OCI-LY1 (cell line): Measurements from ENCODE around the gene ADAMTS14.

ENCODE experiments used
- H2AFZ ChIP-seq: fragments of 200-600 bp; sonication (generic), shearing (Covaris generic); 2 replicates; pipeline ENCODE4 v1.6.0; 2014; ENCODE audit warnings: antibody characterized with exemption, mild to moderate bottlenecking, low read length
- H3F3A ChIP-seq: fragments of 200-600 bp; sonication (generic), shearing (Covaris generic); 2 replicates; pipeline ENCODE4 v1.6.0; 2014; ENCODE audit warnings: mild to moderate bottlenecking, antibody characterized with exemption, low read length, moderate library complexity; ENCODE audit not compliant: insufficient read depth
- H3K27ac ChIP-seq: fragments of 200-600 bp; sonication (generic); 2 replicates; pipeline ENCODE4 v1.5.1; 2014; ENCODE audit warnings: low read length, mixed run types, mild to moderate bottlenecking, low read depth; ENCODE audit not compliant: poor library complexity, severe bottlenecking
- H3K27me3 ChIP-seq: fragments of 200-600 bp; sonication (generic); 2 replicates; pipeline ENCODE4 v1.6.0; 2014; ENCODE audit warnings: antibody characterized with exemption, mild to moderate bottlenecking, low read length, moderate library complexity; ENCODE audit not compliant: insufficient read depth
- H3K36me3 ChIP-seq: fragments of 200-600 bp; sonication (generic); 2 replicates; pipeline ENCODE4 v1.6.1; 2014; ENCODE audit warnings: mild to moderate bottlenecking, antibody characterized with exemption, low read length, moderate library complexity, mixed read lengths; ENCODE audit not compliant: insufficient read depth
- H3K4me1 ChIP-seq: fragments of 200-600 bp; sonication (generic); 2 replicates; pipeline ENCODE4 v1.5.1; 2014; ENCODE audit warnings: mild to moderate bottlenecking, low read length, moderate library complexity; ENCODE audit not compliant: insufficient read depth, severe bottlenecking
- H3K4me2 ChIP-seq: fragments of 200-600 bp; sonication (generic), shearing (Covaris generic); 2 replicates; pipeline ENCODE4 v1.6.1; 2014; ENCODE audit warnings: low read length
- H3K4me3 ChIP-seq: fragments of 200-600 bp; sonication (generic); 2 replicates; pipeline ENCODE4 v1.5.1; 2014; ENCODE audit warnings: low read length, low read depth, mild to moderate bottlenecking, mixed read lengths; ENCODE audit not compliant: poor library complexity, severe bottlenecking
- H3K79me2 ChIP-seq: fragments of 200-600 bp; shearing (Covaris generic); 2 replicates; pipeline ENCODE4 v1.6.1; 2016; ENCODE audit warnings: mixed run types, low read length, mixed read lengths; ENCODE audit not compliant: insufficient read depth
- H3K9ac ChIP-seq: fragments of 200-600 bp; sonication (generic), shearing (Covaris generic); 2 replicates; pipeline ENCODE4 v1.6.1; 2014; ENCODE audit warnings: mild to moderate bottlenecking, low read length, mixed read lengths
- H3K9me2 ChIP-seq: fragments of 200-600 bp; sonication (generic), shearing (Covaris generic); 2 replicates; pipeline ENCODE4 v1.6.1; 2014; ENCODE audit warnings: low read depth, mild to moderate bottlenecking, low read length, mixed read lengths
- H3K9me3 ChIP-seq: fragments of 200-600 bp; shearing (Covaris generic); 2 replicates; pipeline ENCODE4 v1.6.1; 2014; ENCODE audit warnings: low read length, mixed read lengths
- H4K20me1 ChIP-seq: fragments of 200-600 bp; sonication (generic), shearing (Covaris generic); 2 replicates; pipeline ENCODE4 v1.6.0; 2016; ENCODE audit warnings: mild to moderate bottlenecking, low read length; ENCODE audit not compliant: insufficient read depth
- CTCF ChIP-seq: fragments of 200-600 bp; sonication (generic), shearing (Covaris generic); IDR thresholded peaks from 2 replicates; pipeline ENCODE4 v1.5.1; 2017; ENCODE audit warnings: mild to moderate bottlenecking, antibody characterized with exemption, low read length, moderate library complexity, mixed read lengths
- EZH2 ChIP-seq: fragments of 200-600 bp; sonication (generic), shearing (Covaris generic); IDR thresholded peaks from 2 replicates; pipeline ENCODE4 v1.8.0; 2017; ENCODE audit warnings: borderline replicate concordance, mixed run types, mild to moderate bottlenecking, antibody characterized with exemption, low read length, moderate library complexity, mixed read lengths

ADAMTS14 gene

DNA sequence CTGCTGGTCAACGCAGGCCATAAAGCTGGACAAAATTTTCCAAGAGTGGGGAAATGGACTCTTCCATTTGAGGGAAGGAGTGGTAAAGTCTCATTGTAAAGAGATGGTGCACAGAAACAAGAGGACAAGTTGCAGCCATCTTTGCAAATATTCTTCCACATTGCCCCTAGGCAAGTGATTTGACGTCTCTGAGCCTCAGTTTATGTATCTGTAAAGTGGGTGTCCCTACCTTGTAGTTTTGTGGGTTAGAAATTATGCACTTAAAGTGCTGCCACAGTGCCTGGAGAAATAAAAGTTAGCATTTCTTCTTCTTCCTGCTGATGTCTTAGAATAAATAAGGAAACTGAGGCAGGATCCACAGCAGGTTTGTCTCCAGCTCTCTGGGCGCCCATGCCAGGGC, 12.1 kb downstream of the ADAMTS14 start:
- no peak for TF ChIP-seq CTCF
- TF ChIP-seq EZH2: no peak
- no peak overlapping the region for H3K4me2 ChIP-seq
- no peaks in the 10 kb centered on the region for H3K79me2 ChIP-seq

DNA sequence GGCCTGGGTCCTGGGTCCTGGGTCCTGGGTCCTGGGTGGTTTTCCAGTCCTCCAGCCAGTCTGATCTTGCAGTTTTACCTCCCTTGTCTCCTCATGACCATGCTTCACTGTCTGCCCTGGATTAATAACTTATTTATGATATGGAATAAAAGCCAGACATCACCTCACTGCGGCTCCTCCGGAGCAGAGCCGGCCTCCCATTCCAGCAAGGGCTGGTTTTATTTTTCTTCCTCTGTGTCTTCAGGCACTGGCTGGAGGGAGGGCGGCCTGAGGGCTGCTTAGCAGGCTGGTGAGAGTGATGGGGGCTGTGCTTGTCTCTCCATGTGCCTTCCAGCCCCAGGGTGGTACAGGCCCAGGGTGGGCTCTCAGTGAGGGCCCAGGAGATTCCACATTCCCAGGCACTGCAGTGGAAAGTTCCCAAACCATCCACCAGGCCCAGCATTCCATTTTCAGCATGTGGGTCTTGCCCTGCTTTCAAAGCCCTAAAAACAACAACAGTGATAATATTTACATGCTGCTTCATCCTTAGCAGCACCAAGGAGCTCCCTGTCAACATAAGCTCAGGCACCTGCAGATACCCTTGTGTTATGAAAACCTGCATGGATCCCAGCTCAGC, 12.6 kb downstream of the ADAMTS14 start:
- Histone ChIP-seq H3K4me3 (no peak overlapping the region), H3K27me3 (no peaks in the 10 kb centered on the region), H3K4me2 (no peak overlapping the region), H3K9me2 (no peaks in the 10 kb centered on the region), H2AFZ (no peak overlapping the region), H3K9me3 (no peaks in the 10 kb centered on the region), H3K36me3 (no peaks in the 10 kb centered on the region; the same call in 1 of the 2 replicates), H4K20me1 (no peaks in the 10 kb centered on the region), H3K79me2 (no peaks in the 10 kb centered on the region), H3F3A (no peaks in the 10 kb centered on the region), H3K4me1 (no peaks in the 10 kb centered on the region), H3K27ac (no peak overlapping the region), H3K9ac (no peak overlapping the region)
- TF ChIP-seq CTCF (no peak), EZH2 (no peak)

More for the DNA sequence above, 12.1 kb downstream of the ADAMTS14 start:
- no peaks in the 10 kb centered on the region for H3K4me1 ChIP-seq
- no peak overlapping the region for H3K27ac ChIP-seq
- H3K27me3 ChIP-seq: no peaks in the 10 kb centered on the region
- H3K9me2 ChIP-seq: no peaks in the 10 kb centered on the region
- no peaks in the 10 kb centered on the region for H3F3A ChIP-seq
- H4K20me1 ChIP-seq: no peaks in the 10 kb centered on the region
- H3K36me3 ChIP-seq: no peaks in the 10 kb centered on the region; the same call in 1 of the 2 replicates
- no peak overlapping the region for H2AFZ ChIP-seq
- no peaks in the 10 kb centered on the region for H3K9me3 ChIP-seq
- H3K4me3 ChIP-seq: no peak overlapping the region
- H3K9ac ChIP-seq: no peak overlapping the region

- Histone ChIP-seq H3K79me2 (no peaks in the 10 kb centered on the region), H3K27me3 (no peaks in the 10 kb centered on the region), H3K9me2 (no peaks in the 10 kb centered on the region), H3F3A (no peaks in the 10 kb centered on the region), H3K9ac (no peak overlapping the region), H3K4me1 (no peaks in the 10 kb centered on the region), H3K9me3 (no peaks in the 10 kb centered on the region), H2AFZ (no peak overlapping the region), H3K4me2 (no peak overlapping the region), H3K4me3 (no peak overlapping the region), H3K27ac (no peak overlapping the region), H3K36me3 (no peaks in the 10 kb centered on the region; the same call in 1 of the 2 replicates), H4K20me1 (no peaks in the 10 kb centered on the region)
- TF ChIP-seq EZH2 (no peak), CTCF (no peak)
Measured at GRCh38 chr10:70685455-70685911, 13.2 kb downstream of the ADAMTS14 start.
